Transverse colon (tissue), 3 donors: ENCODE results near the gene ANKRD53.

Experiments
- POLR2A ChIP-seq: fragments of 450-650 bp; IDR thresholded peaks from one replicate; pipeline ENCODE4 v1.6.1; 2016; ENCODE audit warnings: antibody characterized with exemption, mild to moderate bottlenecking, moderate library complexity
- TF ChIP-seq, protein P1 (sequence below), 5 experiments: fragments of 200-600 bp in 3 of 5; fragments of 450-650 bp in 2 of 5; sonication (generic) in 3 of 5; IDR thresholded peaks; 1 replicate in 2 of 5; 2 replicates in 3 of 5; pipeline ENCODE4 v1.5.1; 2016 to 2017; ENCODE audit warnings: antibody characterized with exemption in 5 of 5, inconsistent platforms in 3 of 5, mild to moderate bottlenecking in 2 of 5, moderate library complexity in 1 of 5

DNA sequence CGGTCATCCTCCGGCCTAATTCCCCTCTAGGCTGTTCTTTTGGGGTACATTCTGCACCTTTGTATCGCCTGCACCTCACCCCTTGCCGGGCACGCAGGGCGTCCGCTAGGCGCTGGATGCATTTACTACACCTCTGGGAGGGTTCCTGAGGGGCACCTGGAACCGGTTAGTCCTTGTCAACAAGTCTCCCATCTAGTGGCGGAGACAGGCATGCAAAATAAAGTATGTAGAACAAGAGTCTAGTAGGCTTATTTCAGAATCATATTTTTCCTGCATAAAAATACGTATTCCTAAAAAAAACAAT lies 16.9 kb downstream of the ANKRD53 start:
- TF ChIP-seq, protein P1, sequence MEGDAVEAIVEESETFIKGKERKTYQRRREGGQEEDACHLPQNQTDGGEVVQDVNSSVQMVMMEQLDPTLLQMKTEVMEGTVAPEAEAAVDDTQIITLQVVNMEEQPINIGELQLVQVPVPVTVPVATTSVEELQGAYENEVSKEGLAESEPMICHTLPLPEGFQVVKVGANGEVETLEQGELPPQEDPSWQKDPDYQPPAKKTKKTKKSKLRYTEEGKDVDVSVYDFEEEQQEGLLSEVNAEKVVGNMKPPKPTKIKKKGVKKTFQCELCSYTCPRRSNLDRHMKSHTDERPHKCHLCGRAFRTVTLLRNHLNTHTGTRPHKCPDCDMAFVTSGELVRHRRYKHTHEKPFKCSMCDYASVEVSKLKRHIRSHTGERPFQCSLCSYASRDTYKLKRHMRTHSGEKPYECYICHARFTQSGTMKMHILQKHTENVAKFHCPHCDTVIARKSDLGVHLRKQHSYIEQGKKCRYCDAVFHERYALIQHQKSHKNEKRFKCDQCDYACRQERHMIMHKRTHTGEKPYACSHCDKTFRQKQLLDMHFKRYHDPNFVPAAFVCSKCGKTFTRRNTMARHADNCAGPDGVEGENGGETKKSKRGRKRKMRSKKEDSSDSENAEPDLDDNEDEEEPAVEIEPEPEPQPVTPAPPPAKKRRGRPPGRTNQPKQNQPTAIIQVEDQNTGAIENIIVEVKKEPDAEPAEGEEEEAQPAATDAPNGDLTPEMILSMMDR (IDR thresholded peaks at IDR 0.05): peak in 4 of 5 experiments; percentile 9 to 49 (median 36)
- no peak for TF ChIP-seq POLR2A
